Mesendoderm (in vitro differentiated cells): ENCODE measurements around the gene TAPBP. TPM values are rescaled to one million over a fixed set of nuclear protein-coding genes. Genes with fewer than 3 reads are reported as not detected.
"Not testable (repeated sequence)": the region's sequence is repeated elsewhere in the genome, so short reads cannot be mapped to it uniquely, and the experiment has no call there.

Experiments used
- DNase-seq: peaks from one replicate; pipeline ENCODE4 v3.0.0; 2013
- H2AK5ac ChIP-seq: 2 replicates; pipeline ENCODE4 v1.6.1; 2013; ENCODE audit warnings: low read length, inconsistent platforms
- H2BK120ac ChIP-seq: 2 replicates; pipeline ENCODE4 v1.6.1; 2013; ENCODE audit warnings: low read depth, mild to moderate bottlenecking, low read length, moderate library complexity, mixed read lengths
- H2BK15ac ChIP-seq: replicated peaks from 2 replicates; pipeline ENCODE4 v1.6.1; 2013; ENCODE audit warnings: low read depth, mild to moderate bottlenecking, moderate library complexity
- H2BK5ac ChIP-seq: 2 replicates; pipeline ENCODE4 v1.6.1; 2013; ENCODE audit warnings: low read length, inconsistent platforms
- H3K18ac ChIP-seq: 2 replicates; pipeline ENCODE4 v1.6.1; 2013; ENCODE audit warnings: mild to moderate bottlenecking, low read length, mixed read lengths
- H3K23ac ChIP-seq: one replicate; pipeline ENCODE4 v1.6.1; 2013; ENCODE audit warnings: low read length
- H3K27ac ChIP-seq: 2 replicates; pipeline ENCODE4 v1.5.1; 2013; ENCODE audit warnings: low read depth, mild to moderate bottlenecking, inconsistent platforms, low read length, moderate library complexity
- H3K27me3 ChIP-seq: 2 replicates; pipeline ENCODE4 v1.6.1; 2013; ENCODE audit warnings: low read length, control low read depth, mild to moderate bottlenecking, inconsistent platforms; ENCODE audit not compliant: insufficient read depth, poor library complexity
- H3K36me3 ChIP-seq: 2 replicates; pipeline ENCODE4 v1.6.1; 2013; ENCODE audit warnings: low read length, inconsistent platforms; ENCODE audit not compliant: control insufficient read depth, insufficient read depth
- H3K4ac ChIP-seq: one replicate; pipeline ENCODE4 v1.6.1; 2013; ENCODE audit warnings: low read depth, mild to moderate bottlenecking, low read length, moderate library complexity
- H3K4me1 ChIP-seq: 2 replicates; pipeline ENCODE4 v1.6.1; 2013; ENCODE audit warnings: low read depth, low read length, inconsistent platforms; ENCODE audit not compliant: control insufficient read depth
- H3K4me2 ChIP-seq: 2 replicates; pipeline ENCODE4 v1.6.1; 2013; ENCODE audit warnings: low read length
- H3K4me3 ChIP-seq: 2 replicates; pipeline ENCODE4 v1.5.1; 2013; ENCODE audit warnings: mild to moderate bottlenecking, low read length
- H3K56ac ChIP-seq: one replicate; pipeline ENCODE4 v1.6.1; 2013; ENCODE audit warnings: low read length
- H3K79me1 ChIP-seq: 2 replicates; pipeline ENCODE4 v1.6.1; 2013; ENCODE audit warnings: low read length, inconsistent platforms
- H3K79me2 ChIP-seq: 2 replicates; pipeline ENCODE4 v1.6.1; 2013; ENCODE audit warnings: mild to moderate bottlenecking, low read length; ENCODE audit not compliant: control insufficient read depth, insufficient read depth
- H3K9ac ChIP-seq: 2 replicates; pipeline ENCODE4 v1.6.1; 2013; ENCODE audit warnings: low read length, inconsistent platforms
- H4K5ac ChIP-seq: one replicate; pipeline ENCODE4 v1.6.1; 2013; ENCODE audit warnings: low read length
- H4K8ac ChIP-seq: one replicate; pipeline ENCODE4 v1.6.1; 2013; ENCODE audit warnings: low read depth, mild to moderate bottlenecking, control low read depth, low read length, moderate library complexity
- WGBS: extraction: QIAGEN DNeasy Blood & Tissue Kit; methylation state at CpG from one replicate; pipeline ENCODE4 v1.1.7; 2013; ENCODE audit warnings: low lambda C conversion rate, missing lambda C conversion rate; ENCODE audit not compliant: insufficient coverage; ENCODE audit errors: extremely low coverage; 5-methylcytosine and 5-hydroxymethylcytosine counted together
- polyA plus RNA-seq, 2 experiments: library from polyadenylated mRNA; stranded (reverse); fragments of 200-250 nt; gene quantifications; one replicate each; pipeline ENCODE4 v1.2.3, GENCODE V29; 2013

The TAPBP gene
- polyA plus RNA-seq (2013, experiment 1 of 2): 14.8 TPM
- 14.4 TPM for polyA plus RNA-seq (2013, experiment 2 of 2)

- Histone ChIP-seq H3K27me3 (no peaks in the 10 kb centered on the region), H4K5ac (no peak within 1 kb of the TSS), H3K18ac (peak within 1 kb of the TSS; percentile 1), H2BK15ac (no peak within 1 kb of the TSS), H3K4me2 (peak within 1 kb of the TSS; percentile 63), H3K4ac (no peak within 1 kb of the TSS), H3K27ac (no peak within 1 kb of the TSS), H3K9ac (peak within 1 kb of the TSS; percentile 62), H4K8ac (no peak within 1 kb of the TSS), H2BK5ac (no peak within 1 kb of the TSS), H3K4me1 (peaks cover 2% of the 10 kb centered on the region), H3K56ac (peak within 1 kb of the TSS; percentile 91), H3K23ac (peak within 1 kb of the TSS; percentile 7), H2AK5ac (no peak within 1 kb of the TSS), H2BK120ac (no peak within 1 kb of the TSS), H3K79me1 (no peaks in the 10 kb centered on the region), H3K36me3 (no peaks in the 10 kb centered on the region), H3K4me3 (peak within 1 kb of the TSS; percentile 35), H3K79me2 (no peaks in the 10 kb centered on the region)
- peak; percentile 55 for DNase-seq
- WGBS: no CpG with 5 or more reads among the region's 47 CpGs
Measured at GRCh38 chr6:33313709-33314514, at the start of gene TAPBP. TSS of gene TAPBP (minus strand) at chr6:33314078. CDS start at chr6:33314041, 37 bp downstream.

- not testable (repeated sequence) for H3K18ac ChIP-seq, H3K23ac ChIP-seq, H4K5ac ChIP-seq, H3K79me1 ChIP-seq, H2BK120ac ChIP-seq, H3K4me2 ChIP-seq, H3K56ac ChIP-seq, H3K9ac ChIP-seq, H4K8ac ChIP-seq, DNase-seq, H3K36me3 ChIP-seq, H2BK5ac ChIP-seq, H2AK5ac ChIP-seq, H3K4me1 ChIP-seq, H3K4ac ChIP-seq, H2BK15ac ChIP-seq, H3K79me2 ChIP-seq, H3K4me3 ChIP-seq, H3K27ac ChIP-seq, H3K27me3 ChIP-seq
- WGBS: no CpG with 5 or more reads among the region's 12 CpGs
Measured at GRCh38 chr6:33363486-33363885, 49.6 kb upstream of the TAPBP start.

GRCh38 chr6:33359331-33359730 lies 45.5 kb upstream of the TAPBP start:
- no peaks in the 10 kb centered on the region for H3K36me3 ChIP-seq
- H3K4me1 ChIP-seq: no peaks in the 10 kb centered on the region
- no peaks in the 10 kb centered on the region for H3K79me2 ChIP-seq
- no peak overlapping the region for H2AK5ac ChIP-seq
- H2BK15ac ChIP-seq: no peak overlapping the region
- no peak overlapping the region for H3K23ac ChIP-seq
- DNase-seq: no peak
- H3K4me2 ChIP-seq: no peak overlapping the region
- H4K8ac ChIP-seq: no peak overlapping the region
- H2BK120ac ChIP-seq: no peak overlapping the region
- H3K27ac ChIP-seq: no peak overlapping the region
- no peak overlapping the region for H3K4me3 ChIP-seq
- no peak overlapping the region for H4K5ac ChIP-seq
- H3K18ac ChIP-seq: no peak overlapping the region
- no peak overlapping the region for H2BK5ac ChIP-seq
- H3K9ac ChIP-seq: no peak overlapping the region
- no peaks in the 10 kb centered on the region for H3K79me1 ChIP-seq
- H3K4ac ChIP-seq: no peak overlapping the region
- H3K56ac ChIP-seq: no peak overlapping the region
- no peaks in the 10 kb centered on the region for H3K27me3 ChIP-seq

DNA sequence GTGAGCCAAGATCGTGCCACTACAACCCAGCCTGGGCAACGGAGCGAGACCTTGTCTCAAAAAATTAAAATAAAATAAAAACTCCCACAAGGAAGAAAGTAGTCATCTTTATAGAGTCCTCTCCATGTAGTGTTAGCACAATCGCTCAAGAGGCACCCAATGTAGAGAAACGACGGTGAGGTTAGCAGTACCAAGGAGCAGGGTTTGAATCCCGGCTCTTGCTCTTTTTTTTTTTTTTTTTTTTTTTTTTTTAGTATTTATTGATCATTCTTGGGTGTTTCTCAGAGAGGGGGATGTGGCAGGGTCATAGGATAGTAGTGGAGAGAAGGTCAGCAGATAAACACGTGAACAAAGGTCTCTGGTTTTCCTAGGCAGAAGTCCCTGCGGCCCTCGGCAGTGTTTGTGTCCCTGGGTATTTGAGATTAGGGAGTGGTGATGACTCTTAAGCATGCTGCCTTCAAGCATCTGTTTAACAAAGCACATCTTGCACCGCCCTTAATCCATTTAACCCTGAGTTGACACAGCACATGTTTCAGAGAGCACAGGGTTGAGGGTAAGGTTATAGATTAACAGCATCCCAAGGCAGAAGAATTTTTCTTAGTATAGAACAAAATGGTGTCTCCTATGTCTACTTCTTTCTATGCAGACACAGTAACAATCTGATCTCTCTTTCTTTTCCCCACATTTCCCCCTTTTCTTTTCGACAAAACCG lies 43.4 kb upstream of the TAPBP start:
- H3K56ac ChIP-seq, H2AK5ac ChIP-seq, H3K4me2 ChIP-seq, H3K27ac ChIP-seq, H3K18ac ChIP-seq, H3K27me3 ChIP-seq, H3K4me3 ChIP-seq, H2BK5ac ChIP-seq, H4K5ac ChIP-seq, H3K4ac ChIP-seq, H2BK15ac ChIP-seq, H3K36me3 ChIP-seq, H3K23ac ChIP-seq, H3K9ac ChIP-seq, DNase-seq, H4K8ac ChIP-seq, H3K79me1 ChIP-seq, H3K4me1 ChIP-seq, H3K79me2 ChIP-seq, H2BK120ac ChIP-seq: not testable (repeated sequence)
- no CpG with 5 or more reads among the region's 13 CpGs for WGBS

- Histone ChIP-seq H3K56ac (no peak overlapping the region), H3K27ac (no peak overlapping the region), H2BK5ac (no peak overlapping the region), H4K8ac (no peak overlapping the region), H2BK120ac (no peak overlapping the region), H3K18ac (no peak overlapping the region), H3K79me1 (no peaks in the 10 kb centered on the region), H3K9ac (no peak overlapping the region), H3K4me2 (no peak overlapping the region), H4K5ac (no peak overlapping the region), H3K4me3 (no peak overlapping the region), H3K23ac (no peak overlapping the region), H3K79me2 (no peaks in the 10 kb centered on the region), H3K4ac (no peak overlapping the region), H3K27me3 (no peaks in the 10 kb centered on the region), H2AK5ac (no peak overlapping the region), H3K36me3 (no peaks in the 10 kb centered on the region), H3K4me1 (no peaks in the 10 kb centered on the region), H2BK15ac (no peak overlapping the region)
- DNase-seq: no peak
- no CpG with 5 or more reads among the region's 3 CpGs for WGBS
Measured at GRCh38 chr6:33356295-33356694, 42.4 kb upstream of the TAPBP start.
